Activated CD8-positive, alpha-beta memory T cell treated with anti-CD3 and anti-CD28 coated beads, Interleukin-2, amount 50 U/mL, for 48 hours (primary cell): ENCODE data around the gene TBC1D9.

Source experiments
- DNase-seq: peaks from one replicate; pipeline ENCODE4 v3.0.0-alpha.2; 2020

TBC1D9 gene

GRCh38 chr4:140609548-140610425 lies 146.4 kb downstream of the TBC1D9 start:
- DNase-seq, result no peak

- DNase-seq, result no peak
Observed at GRCh38 chr4:140607852-140608251, 148.3 kb downstream of the TBC1D9 start.

GRCh38 chr4:140604544-140604943 lies 151.6 kb downstream of the TBC1D9 start:
- no peak for DNase-seq

GRCh38 chr4:140603286-140603685 lies 152.9 kb downstream of the TBC1D9 start:
- no peak for DNase-seq

- no peak for DNase-seq
Observed at GRCh38 chr4:140602714-140603113, 153.5 kb downstream of the TBC1D9 start.

- no peak for DNase-seq
Observed at GRCh38 chr4:140600408-140600807, 155.8 kb downstream of the TBC1D9 start.

GRCh38 chr4:140595065-140595464 lies 161.1 kb downstream of the TBC1D9 start:
- DNase-seq, result no peak

- no peak for DNase-seq
Observed at GRCh38 chr4:140584439-140584838, 171.7 kb downstream of the TBC1D9 start.

- no peak for DNase-seq
Observed at GRCh38 chr4:140581078-140581477, 175.1 kb downstream of the TBC1D9 start.

- no peak for DNase-seq
Observed at GRCh38 chr4:140579278-140579677, 176.9 kb downstream of the TBC1D9 start.

- DNase-seq, result no peak
Observed at GRCh38 chr4:140575489-140575888, 180.7 kb downstream of the TBC1D9 start.

- DNase-seq, result no peak
Observed at GRCh38 chr4:140571620-140572019, 184.6 kb downstream of the TBC1D9 start.
